ENCODE results near the gene D2HGDH. TPM values are rescaled to one million over a fixed set of nuclear protein-coding genes. Genes with fewer than 3 reads are reported as not detected.
A peak's percentile ranks its signal among the peaks of the same experiment; 100 is the strongest.

The D2HGDH gene
- total and polyA plus RNA-seq, 2 of the 13 experiments (the other 11 are each of a cell fraction or from before 2014, with no cell fraction given): 19.2 to 20.3 TPM

DNA sequence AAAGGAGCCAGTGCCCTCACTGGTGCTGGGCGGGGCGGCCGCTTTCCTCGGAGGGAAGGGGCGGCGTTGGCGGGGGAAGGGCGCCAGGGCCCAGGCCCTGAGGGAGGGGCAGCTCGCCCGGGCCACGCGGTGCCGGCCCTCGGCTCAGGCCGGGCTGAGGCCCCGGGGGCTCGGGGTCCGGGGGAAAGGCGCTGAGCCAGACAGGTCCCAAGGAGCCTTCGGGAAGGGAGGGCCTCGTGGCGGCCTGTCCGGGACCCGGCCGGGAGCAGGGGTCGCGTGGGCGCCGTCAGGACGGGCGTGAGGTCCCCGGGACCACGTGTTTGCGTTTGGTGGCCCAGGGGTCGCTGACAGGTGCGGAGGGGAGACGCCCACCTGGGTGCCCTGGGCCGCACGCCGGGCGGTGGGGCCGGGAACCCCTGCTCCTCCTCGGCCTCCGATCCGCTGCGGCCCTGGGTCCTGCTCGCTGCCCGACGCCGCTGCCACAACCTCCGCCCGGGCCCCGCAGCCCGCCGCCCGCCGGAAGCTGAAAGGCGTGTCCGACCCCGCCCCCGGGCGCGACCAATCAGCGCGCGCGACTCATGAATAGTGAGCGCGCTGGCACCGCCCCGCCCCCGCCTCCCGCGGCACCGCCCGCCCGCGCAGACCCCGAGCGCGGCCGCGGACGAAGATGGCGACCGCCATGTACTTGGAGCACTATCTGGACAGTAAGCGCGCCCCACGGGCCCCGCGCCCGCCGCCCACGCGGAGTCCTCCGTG is 32.9 kb upstream of the D2HGDH start, which contains the start of gene ING5 (continued):
- TF ChIP-seq, protein P1, sequence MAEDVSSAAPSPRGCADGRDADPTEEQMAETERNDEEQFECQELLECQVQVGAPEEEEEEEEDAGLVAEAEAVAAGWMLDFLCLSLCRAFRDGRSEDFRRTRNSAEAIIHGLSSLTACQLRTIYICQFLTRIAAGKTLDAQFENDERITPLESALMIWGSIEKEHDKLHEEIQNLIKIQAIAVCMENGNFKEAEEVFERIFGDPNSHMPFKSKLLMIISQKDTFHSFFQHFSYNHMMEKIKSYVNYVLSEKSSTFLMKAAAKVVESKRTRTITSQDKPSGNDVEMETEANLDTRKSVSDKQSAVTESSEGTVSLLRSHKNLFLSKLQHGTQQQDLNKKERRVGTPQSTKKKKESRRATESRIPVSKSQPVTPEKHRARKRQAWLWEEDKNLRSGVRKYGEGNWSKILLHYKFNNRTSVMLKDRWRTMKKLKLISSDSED (CRISPR knock-in tag; IDR thresholded peaks at IDR 0.05): 0 out of 2 replicates have a peak, but pooled peaks have one; percentile 71
- TF ChIP-seq, protein P2, sequence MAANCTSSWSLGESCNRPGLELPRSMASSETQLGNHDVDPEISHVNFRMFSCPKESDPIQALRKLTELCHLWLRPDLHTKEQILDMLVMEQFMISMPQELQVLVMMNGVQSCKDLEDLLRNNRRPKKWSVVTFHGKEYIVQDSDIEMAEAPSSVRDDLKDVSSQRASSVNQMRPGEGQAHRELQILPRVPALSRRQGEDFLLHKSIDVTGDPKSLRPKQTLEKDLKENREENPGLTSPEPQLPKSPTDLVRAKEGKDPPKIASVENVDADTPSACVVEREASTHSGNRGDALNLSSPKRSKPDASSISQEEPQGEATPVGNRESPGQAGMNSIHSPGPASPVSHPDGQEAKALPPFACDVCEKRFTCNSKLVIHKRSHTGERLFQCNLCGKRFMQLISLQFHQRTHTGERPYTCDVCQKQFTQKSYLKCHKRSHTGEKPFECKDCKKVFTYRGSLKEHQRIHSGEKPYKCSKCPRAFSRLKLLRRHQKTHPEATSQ (CRISPR knock-in tag; IDR thresholded peaks at IDR 0.05; ENCODE audit: borderline replicate concordance): peak; percentile 91
- TF ChIP-seq, protein P3, sequence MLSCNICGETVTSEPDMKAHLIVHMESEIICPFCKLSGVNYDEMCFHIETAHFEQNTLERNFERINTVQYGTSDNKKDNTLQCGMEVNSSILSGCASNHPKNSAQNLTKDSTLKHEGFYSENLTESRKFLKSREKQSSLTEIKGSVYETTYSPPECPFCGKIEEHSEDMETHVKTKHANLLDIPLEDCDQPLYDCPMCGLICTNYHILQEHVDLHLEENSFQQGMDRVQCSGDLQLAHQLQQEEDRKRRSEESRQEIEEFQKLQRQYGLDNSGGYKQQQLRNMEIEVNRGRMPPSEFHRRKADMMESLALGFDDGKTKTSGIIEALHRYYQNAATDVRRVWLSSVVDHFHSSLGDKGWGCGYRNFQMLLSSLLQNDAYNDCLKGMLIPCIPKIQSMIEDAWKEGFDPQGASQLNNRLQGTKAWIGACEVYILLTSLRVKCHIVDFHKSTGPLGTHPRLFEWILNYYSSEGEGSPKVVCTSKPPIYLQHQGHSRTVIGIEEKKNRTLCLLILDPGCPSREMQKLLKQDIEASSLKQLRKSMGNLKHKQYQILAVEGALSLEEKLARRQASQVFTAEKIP (CRISPR knock-in tag; IDR thresholded peaks at IDR 0.05; ENCODE audit: borderline replicate concordance): no peak
- 0 out of 2 replicates have a peak, but pooled peaks have one; percentile 15 for TF ChIP-seq ZFP37 (CRISPR knock-in tag; IDR thresholded peaks at IDR 0.05; ENCODE audit: borderline replicate concordance)
- no peak; the same call in 1 of the 2 replicates for TF ChIP-seq ZNF263 (CRISPR knock-in tag; IDR thresholded peaks at IDR 0.05)
- no peak; the same call in 1 of the 2 replicates for TF ChIP-seq PRMT3 (CRISPR knock-in tag; IDR thresholded peaks at IDR 0.05; ENCODE audit: borderline replicate concordance, low read depth)
- peak; percentile 41; the same call in 1 of the 2 replicates for TF ChIP-seq ZNF564 (CRISPR knock-in tag; IDR thresholded peaks at IDR 0.05)
- no peak for TF ChIP-seq RFXANK (CRISPR knock-in tag; IDR thresholded peaks at IDR 0.05)
- peak; percentile 76; the same call in 1 of the 2 replicates for TF ChIP-seq ZNF383 (CRISPR knock-in tag; IDR thresholded peaks at IDR 0.05; ENCODE audit: borderline replicate concordance)
- peak; percentile 71 for TF ChIP-seq HNRNPK (IDR thresholded peaks at IDR 0.05; ENCODE audit: low read depth, low read length, poor library complexity, severe bottlenecking)
- peak; percentile 88; the same call in 1 of the 2 replicates for TF ChIP-seq NCOA1 (CRISPR knock-in tag; IDR thresholded peaks at IDR 0.05)
- no peak for TF ChIP-seq ZKSCAN5 (CRISPR knock-in tag; IDR thresholded peaks at IDR 0.05)
- TF ChIP-seq, protein P4, sequence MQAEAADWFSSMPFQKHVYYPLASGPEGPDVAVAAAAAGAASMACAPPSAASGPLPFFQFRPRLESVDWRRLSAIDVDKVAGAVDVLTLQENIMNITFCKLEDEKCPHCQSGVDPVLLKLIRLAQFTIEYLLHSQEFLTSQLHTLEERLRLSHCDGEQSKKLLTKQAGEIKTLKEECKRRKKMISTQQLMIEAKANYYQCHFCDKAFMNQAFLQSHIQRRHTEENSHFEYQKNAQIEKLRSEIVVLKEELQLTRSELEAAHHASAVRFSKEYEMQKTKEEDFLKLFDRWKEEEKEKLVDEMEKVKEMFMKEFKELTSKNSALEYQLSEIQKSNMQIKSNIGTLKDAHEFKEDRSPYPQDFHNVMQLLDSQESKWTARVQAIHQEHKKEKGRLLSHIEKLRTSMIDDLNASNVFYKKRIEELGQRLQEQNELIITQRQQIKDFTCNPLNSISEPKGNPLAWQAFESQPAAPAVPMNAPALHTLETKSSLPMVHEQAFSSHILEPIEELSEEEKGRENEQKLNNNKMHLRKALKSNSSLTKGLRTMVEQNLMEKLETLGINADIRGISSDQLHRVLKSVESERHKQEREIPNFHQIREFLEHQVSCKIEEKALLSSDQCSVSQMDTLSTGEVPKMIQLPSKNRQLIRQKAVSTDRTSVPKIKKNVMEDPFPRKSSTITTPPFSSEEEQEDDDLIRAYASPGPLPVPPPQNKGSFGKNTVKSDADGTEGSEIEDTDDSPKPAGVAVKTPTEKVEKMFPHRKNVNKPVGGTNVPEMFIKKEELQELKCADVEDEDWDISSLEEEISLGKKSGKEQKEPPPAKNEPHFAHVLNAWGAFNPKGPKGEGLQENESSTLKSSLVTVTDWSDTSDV (CRISPR knock-in tag; IDR thresholded peaks at IDR 0.05): peak; percentile 85; the same call in 1 of the 2 replicates
- TF ChIP-seq ZNF589 (CRISPR knock-in tag; conservative IDR thresholded peaks at IDR 0.05): no peak
- no peak for TF ChIP-seq PCBP2 (optimal IDR thresholded peaks at IDR 0.05; ENCODE audit: low read depth, low read length, poor library complexity, severe bottlenecking)
- TF ChIP-seq ZNF549 (CRISPR knock-in tag; IDR thresholded peaks at IDR 0.05): no peak
- TF ChIP-seq ZBTB20 (CRISPR knock-in tag; IDR thresholded peaks at IDR 0.05; ENCODE audit: borderline replicate concordance, low read depth): no peak; the same call in 1 of the 2 replicates
- TF ChIP-seq ZNF207 (IDR thresholded peaks at IDR 0.05; ENCODE audit: borderline replicate concordance): no peak
- TF ChIP-seq SRSF1 (optimal IDR thresholded peaks at IDR 0.05; ENCODE audit: low read depth, low read length): no peak
- TF ChIP-seq FOSL1 (CRISPR knock-in tag; IDR thresholded peaks at IDR 0.05; ENCODE audit: borderline replicate concordance): no peak
- TF ChIP-seq HNRNPL (IDR thresholded peaks at IDR 0.05; ENCODE audit: low read depth, low read length): peak; percentile 93

Data from HepG2 (cell line).